ENCODE measurements around the gene ADAMTS14. TPM values are rescaled to one million over a fixed set of nuclear protein-coding genes. Genes with fewer than 3 reads are reported as not detected.

The ADAMTS14 gene
- polyA plus RNA-seq, 3 donors: 0.05 TPM; not detected in 2

GRCh38 chr10:70699063-70699658, 26.9 kb downstream of the ADAMTS14 start:
- no CpG with 5 or more reads among the region's 3 CpGs for WGBS (ENCODE audit: insufficient coverage)
- H3K9me3 ChIP-seq (replicated peaks in 1 of 2; ENCODE audit: control insufficient read depth in 1 of 2, insufficient read depth in 1 of 2, low read length in 2 of 2): no peaks in the 10 kb centered on the region
- H3K4me3 ChIP-seq (replicated peaks in 1 of 3; ENCODE audit: low read depth in 2 of 3, low read length in 3 of 3): no peak overlapping the region
- H3K4me1 ChIP-seq (ENCODE audit: control insufficient read depth in 1 of 2, insufficient read depth in 2 of 2, low read length in 2 of 2): no peaks in the 10 kb centered on the region
- no peak for DNase-seq
- no peaks in the 10 kb centered on the region for H4K20me1 ChIP-seq (ENCODE audit: insufficient read depth, low read length)
- intact Hi-C loops (cut with micrococcal nuclease): no loop called here
- H3K36me3 ChIP-seq (replicated peaks in 1 of 2; ENCODE audit: control insufficient read depth in 1 of 2, insufficient read depth in 2 of 2, low read length in 2 of 2): no peaks in the 10 kb centered on the region
- Mint-ChIP-seq H3K36me3 (no peaks in the 10 kb centered on the region), H3K9me3 (no peaks in the 10 kb centered on the region), H3K27ac (no peak overlapping the region), H3K27me3 (ENCODE audit: low read depth in 3 of 3) (peaks cover 0 to 2% (median 0%) of the 10 kb centered on the region in 3 donors), H3K4me3 (no peak overlapping the region), H3K4me1 (no peaks in the 10 kb centered on the region)
- H3K4me2 ChIP-seq (replicated peaks; ENCODE audit: extremely low read depth, low read length, poor library complexity, severe bottlenecking): no peak overlapping the region
- no peak overlapping the region for H3K27ac ChIP-seq (ENCODE audit: low read depth in 1 of 2, low read length in 2 of 2)
- H3K27me3 ChIP-seq (ENCODE audit: control insufficient read depth in 2 of 2, insufficient read depth in 2 of 2, low read length in 2 of 2): no peaks in the 10 kb centered on the region
- no peak overlapping the region for H3K9ac ChIP-seq (ENCODE audit: insufficient read depth, low read length, poor library complexity, severe bottlenecking)
- no peaks in the 10 kb centered on the region for H3K79me2 ChIP-seq (ENCODE audit: insufficient read depth, low read length)
- H2AFZ ChIP-seq (ENCODE audit: insufficient read depth, low read depth, low read length, poor library complexity, severe bottlenecking): no peak overlapping the region
- TF ChIP-seq CTCF (IDR thresholded peaks at IDR 0.05): no peak

- H3K9me3 Mint-ChIP-seq: no peaks in the 10 kb centered on the region
- no peaks in the 10 kb centered on the region for H3K9me3 ChIP-seq (replicated peaks in 1 of 2; ENCODE audit: control insufficient read depth in 1 of 2, insufficient read depth in 1 of 2, low read length in 2 of 2)
- no peak for TF ChIP-seq CTCF (IDR thresholded peaks at IDR 0.05)
- H3K27ac ChIP-seq (ENCODE audit: low read depth in 1 of 2, low read length in 2 of 2): no peak overlapping the region
- H3K4me1 ChIP-seq (ENCODE audit: control insufficient read depth in 1 of 2, insufficient read depth in 2 of 2, low read length in 2 of 2): no peaks in the 10 kb centered on the region
- H3K9ac ChIP-seq (ENCODE audit: insufficient read depth, low read length, poor library complexity, severe bottlenecking): no peak overlapping the region
- H2AFZ ChIP-seq (ENCODE audit: insufficient read depth, low read depth, low read length, poor library complexity, severe bottlenecking): no peak overlapping the region
- no peaks in the 10 kb centered on the region for H4K20me1 ChIP-seq (ENCODE audit: insufficient read depth, low read length)
- H3K4me1 Mint-ChIP-seq: no peaks in the 10 kb centered on the region
- no peak overlapping the region for H3K27ac Mint-ChIP-seq
- no peaks in the 10 kb centered on the region for H3K36me3 Mint-ChIP-seq
- WGBS (ENCODE audit: insufficient coverage): 92% methylated on average over 9 of the region's 10 CpGs
- H3K36me3 ChIP-seq (replicated peaks in 1 of 2; ENCODE audit: control insufficient read depth in 1 of 2, insufficient read depth in 2 of 2, low read length in 2 of 2): no peaks in the 10 kb centered on the region
- intact Hi-C loops (cut with micrococcal nuclease): no loop called here
- no peak overlapping the region for H3K4me3 ChIP-seq (replicated peaks in 1 of 3; ENCODE audit: low read depth in 2 of 3, low read length in 3 of 3)
- H3K27me3 ChIP-seq (ENCODE audit: control insufficient read depth in 2 of 2, insufficient read depth in 2 of 2, low read length in 2 of 2): no peaks in the 10 kb centered on the region
- H3K4me2 ChIP-seq (replicated peaks; ENCODE audit: extremely low read depth, low read length, poor library complexity, severe bottlenecking): no peak overlapping the region
- DNase-seq: no peak
- no peaks in the 10 kb centered on the region for H3K79me2 ChIP-seq (ENCODE audit: insufficient read depth, low read length)
- peaks cover 0 to 2% (median 0%) of the 10 kb centered on the region in 3 donors for H3K27me3 Mint-ChIP-seq (ENCODE audit: low read depth in 3 of 3)
- no peak overlapping the region for H3K4me3 Mint-ChIP-seq
Observed at GRCh38 chr10:70699659-70700174, 27.4 kb downstream of the ADAMTS14 start.
